GM12878 (cell line): ENCODE measurements around the gene ACOT6. TPM values are rescaled to one million over a fixed set of nuclear protein-coding genes. Genes with fewer than 3 reads are reported as not detected.

ENCODE experiments used
- ATAC-seq: fragments of 200-7000 bp; cut with Tn5 transposase; 3 replicates; pipeline ENCODE4 v1.9.1; 2020; ENCODE audit warnings: mild to moderate bottlenecking, moderate library complexity
- BruUV-seq: library from RNA; stranded (reverse); fragments of 400-500 nt; replicated peaks from 2 replicates; lab custom pipeline; 2021; lab: Mats Ljungman, UMichigan
- CTCF ChIA-PET: fragments of 300-600 bp; sonication (Branson Sonifier 250); formaldehyde crosslinking; extraction: SDS; loops from one replicate; lab custom pipeline; 2021; ENCODE audit warnings: inconsistent platforms; lab: Yijun Ruan, JAX
- POLR2A ChIA-PET: fragments of 350-600 bp; formaldehyde crosslinking; extraction: SDS; loops from one replicate; lab custom pipeline; 2021; ENCODE audit warnings: inconsistent platforms; lab: Charles Lee
- RAD21 ChIA-PET: fragments of 300-600 bp; sonication (Branson Sonifier 250); formaldehyde crosslinking; loops from one replicate; lab custom pipeline; 2023; ENCODE audit warnings: antibody characterized with exemption; ENCODE audit not compliant: unreplicated experiment; lab: Charles Lee
- SMC1A ChIA-PET: fragments of 300-600 bp; sonication (Branson Sonifier 250); formaldehyde crosslinking; loops from one replicate; lab custom pipeline; 2023; ENCODE audit not compliant: unreplicated experiment, uncharacterized antibody; lab: Charles Lee
- DNase-seq: peaks from one replicate; pipeline ENCODE4 v3.0.0-alpha.2; 2011; ENCODE audit warnings: low read depth, low spot score
- FAIRE-seq: peaks from 3 replicates; lab custom pipeline; 2011; peaks lifted over from hg19 to GRCh38; lab: Jason Lieb, UNC
- H2AFZ ChIP-seq: 2 replicates; pipeline ENCODE4 v1.6.0; 2011; ENCODE audit warnings: low read depth, low read length, control low read depth; ENCODE audit not compliant: control insufficient read depth
- H3K27ac ChIP-seq: 2 replicates; pipeline ENCODE4 v1.5.1; 2011; ENCODE audit warnings: control low read depth; ENCODE audit not compliant: control insufficient read depth, insufficient read depth
- H3K27me3 ChIP-seq, 2 experiments: replicated peaks in 1 of 2; 2 replicates each; pipeline versions ENCODE4 v1.6.0 to v1.6.1; 2011; ENCODE audit warnings: low read length in 1 of 2; ENCODE audit not compliant: control insufficient read depth in 2 of 2, insufficient read depth in 2 of 2
- H3K36me3 ChIP-seq, 2 experiments: 2 replicates each; pipeline ENCODE4 v1.5.1; 2011; ENCODE audit warnings: low read length in 1 of 2; ENCODE audit not compliant: control insufficient read depth in 2 of 2, insufficient read depth in 2 of 2
- H3K4me1 ChIP-seq: 2 replicates; pipeline ENCODE4 v1.6.1; 2011; ENCODE audit warnings: mild to moderate bottlenecking, low read length, moderate library complexity, mixed read lengths; ENCODE audit not compliant: control insufficient read depth, insufficient read depth
- H3K4me2 ChIP-seq: 2 replicates; pipeline ENCODE4 v1.6.0; 2011; ENCODE audit warnings: control low read depth; ENCODE audit not compliant: control insufficient read depth, insufficient read depth
- H3K4me3 ChIP-seq: fragments of 200-600 bp; sonication (generic); 2 replicates; pipeline ENCODE4 v1.5.1; 2016
- H3K79me2 ChIP-seq: 2 replicates; pipeline ENCODE4 v1.6.0; 2011; ENCODE audit warnings: low read length; ENCODE audit not compliant: control insufficient read depth, insufficient read depth
- H3K9ac ChIP-seq: 2 replicates; pipeline ENCODE4 v1.8.0; 2011; ENCODE audit warnings: low read length, control low read depth, mixed read lengths; ENCODE audit not compliant: control insufficient read depth, insufficient read depth
- H3K9me3 ChIP-seq: replicated peaks from 3 replicates; pipeline ENCODE4 v1.5.1; 2011; ENCODE audit warnings: mild to moderate bottlenecking, low read length; ENCODE audit not compliant: control insufficient read depth, insufficient read depth
- H4K20me1 ChIP-seq: 2 replicates; pipeline ENCODE4 v1.6.0; 2011; ENCODE audit not compliant: control insufficient read depth, insufficient read depth
- FOXM1 ChIP-seq: IDR thresholded peaks from 2 replicates; pipeline ENCODE4 v1.6.1; 2012; ENCODE audit warnings: low read depth, mild to moderate bottlenecking, inconsistent platforms, low read length, moderate library complexity
- POLR2AphosphoS5 ChIP-seq: IDR thresholded peaks from 2 replicates; pipeline ENCODE4 v1.6.1; 2011; ENCODE audit warnings: mild to moderate bottlenecking, low read length, inconsistent platforms
- RELA ChIP-seq: fragments of 450-650 bp; IDR thresholded peaks from 2 replicates; pipeline ENCODE4 v1.8.0; 2014; ENCODE audit warnings: borderline replicate concordance; ENCODE audit not compliant: partially characterized antibody
- SMC3 ChIP-seq: IDR thresholded peaks from 2 replicates; pipeline ENCODE4 v1.6.1; 2011; ENCODE audit warnings: low read length, improper control_type of control experiment, borderline replicate concordance
- STAT3 ChIP-seq: IDR thresholded peaks from 2 replicates; pipeline ENCODE4 v1.6.1; 2011; ENCODE audit warnings: low read depth, low read length, improper control_type of control experiment
- TBL1XR1 ChIP-seq: IDR thresholded peaks from 2 replicates; pipeline ENCODE4 v1.6.1; 2012; ENCODE audit warnings: low read depth, low read length, improper control_type of control experiment
- ZBTB40 ChIP-seq: fragments of 450-650 bp; IDR thresholded peaks from 2 replicates; pipeline ENCODE4 v1.6.1; 2016; ENCODE audit warnings: mild to moderate bottlenecking, moderate library complexity, borderline replicate concordance
- ZNF207 ChIP-seq: fragments of 450-650 bp; IDR thresholded peaks from 2 replicates; pipeline ENCODE4 v1.6.1; 2014; ENCODE audit warnings: antibody characterized with exemption, mild to moderate bottlenecking, borderline replicate concordance
- ZNF217 ChIP-seq: fragments of 450-650 bp; IDR thresholded peaks from 2 replicates; pipeline ENCODE4 v1.6.1; 2017; ENCODE audit warnings: antibody characterized with exemption, mild to moderate bottlenecking
- WGBS: methylation state at CpG from one replicate; pipeline ENCODE4 v1.1.6; 2016; ENCODE audit warnings: low lambda C conversion rate; ENCODE audit not compliant: insufficient replicate concordance, insufficient coverage; ENCODE audit errors: missing lambda C conversion rate; 5-methylcytosine and 5-hydroxymethylcytosine counted together
- in situ Hi-C: fragments of 300-500 bp; cut with MboI; formaldehyde crosslinking; loops from 9 replicates; pipeline ENCODE4 v1.14.3; 2018; ENCODE audit warnings: mixed read lengths
- intact Hi-C: fragments of 100-400 bp; cut with micrococcal nuclease; formaldehyde crosslinking; loops from one replicate; pipeline ENCODE4 v1.14.2; 2022; ENCODE audit not compliant: unreplicated experiment
- polyA plus RNA-seq, 11 experiments: library from polyadenylated mRNA; depleted of rRNA in 4 of 11; unstranded in 6 of 11; stranded (reverse) in 5 of 11; fragments of >200 nt; fragmentation: Nextera tagmentation in 4 of 11; fragmentation: Illumina TruSeq in 1 of 11; extraction: Ambion mirVana in 4 of 11; extraction: Trizol in 1 of 11; gene quantifications; 1 replicate in 1 of 11; 2 replicates in 10 of 11; pipeline versions ENCODE4 v1.2.1 to v1.2.3, GENCODE V29; 2011 to 2016; ENCODE audit warnings: inconsistent platforms in 2 of 11, missing spikeins in 2 of 11, low read depth in 1 of 11
- total RNA-seq, 4 experiments: library from RNA; depleted of rRNA in 3 of 4; stranded (reverse); fragments of >200 nt in 3 of 4; fragmentation: Illumina TruSeq in 1 of 4; extraction: Trizol in 1 of 4; gene quantifications; 2 replicates each; pipeline versions ENCODE4 v1.2.1 to v1.2.3, GENCODE V29; 2013 to 2021
- TF ChIP-seq, protein P1 (sequence below): fragments of 150-350 bp; IDR thresholded peaks from 2 replicates; pipeline ENCODE4 v1.6.1; 2016; ENCODE audit warnings: low read depth, low read length
- TF ChIP-seq, protein P2 (sequence below): fragments of 450-650 bp; formaldehyde crosslinking; IDR thresholded peaks from 2 replicates; pipeline ENCODE4 v1.4.0; 2022; ENCODE audit warnings: mild to moderate bottlenecking, moderate library complexity

The ACOT6 gene
- total and polyA plus RNA-seq, 10 of the 15 experiments (the other 5 are each of a cell fraction or from before 2014, with no cell fraction given), result not detected

GRCh38 chr14:73616831-73617230, 4.5 kb downstream of the ACOT6 start (continued):
- no peak for TF ChIP-seq ZBTB40
- TF ChIP-seq ZNF207, result no peak
- TF ChIP-seq, protein P1, sequence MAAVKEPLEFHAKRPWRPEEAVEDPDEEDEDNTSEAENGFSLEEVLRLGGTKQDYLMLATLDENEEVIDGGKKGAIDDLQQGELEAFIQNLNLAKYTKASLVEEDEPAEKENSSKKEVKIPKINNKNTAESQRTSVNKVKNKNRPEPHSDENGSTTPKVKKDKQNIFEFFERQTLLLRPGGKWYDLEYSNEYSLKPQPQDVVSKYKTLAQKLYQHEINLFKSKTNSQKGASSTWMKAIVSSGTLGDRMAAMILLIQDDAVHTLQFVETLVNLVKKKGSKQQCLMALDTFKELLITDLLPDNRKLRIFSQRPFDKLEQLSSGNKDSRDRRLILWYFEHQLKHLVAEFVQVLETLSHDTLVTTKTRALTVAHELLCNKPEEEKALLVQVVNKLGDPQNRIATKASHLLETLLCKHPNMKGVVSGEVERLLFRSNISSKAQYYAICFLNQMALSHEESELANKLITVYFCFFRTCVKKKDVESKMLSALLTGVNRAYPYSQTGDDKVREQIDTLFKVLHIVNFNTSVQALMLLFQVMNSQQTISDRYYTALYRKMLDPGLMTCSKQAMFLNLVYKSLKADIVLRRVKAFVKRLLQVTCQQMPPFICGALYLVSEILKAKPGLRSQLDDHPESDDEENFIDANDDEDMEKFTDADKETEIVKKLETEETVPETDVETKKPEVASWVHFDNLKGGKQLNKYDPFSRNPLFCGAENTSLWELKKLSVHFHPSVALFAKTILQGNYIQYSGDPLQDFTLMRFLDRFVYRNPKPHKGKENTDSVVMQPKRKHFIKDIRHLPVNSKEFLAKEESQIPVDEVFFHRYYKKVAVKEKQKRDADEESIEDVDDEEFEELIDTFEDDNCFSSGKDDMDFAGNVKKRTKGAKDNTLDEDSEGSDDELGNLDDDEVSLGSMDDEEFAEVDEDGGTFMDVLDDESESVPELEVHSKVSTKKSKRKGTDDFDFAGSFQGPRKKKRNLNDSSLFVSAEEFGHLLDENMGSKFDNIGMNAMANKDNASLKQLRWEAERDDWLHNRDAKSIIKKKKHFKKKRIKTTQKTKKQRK, result no peak
- TF ChIP-seq, all 136 proteins: peak for 0

GRCh38 chr14:73619524-73619923, 7.2 kb downstream of the ACOT6 start:
- ChIA-PET POLR2A (no interaction called here), SMC1A (interaction anchor here (1.0 kb wide), 1 partner anchor 11 kb away, joined by 3 read pairs; no protein-coding TSS in a partner anchor), RAD21 (interaction anchor here (2.1 kb wide), 1 partner anchor 14 kb away, joined by 7 read pairs; no protein-coding TSS in a partner anchor), CTCF (interaction anchor here (0.6 to 1.6 kb wide), 2 partner anchors 13 to 49 kb away, joined by 4 to 6 read pairs; no protein-coding TSS in a partner anchor)
- H3K79me2 ChIP-seq, result no peaks in the 10 kb centered on the region
- intact Hi-C loops (no loop called here), in situ Hi-C loops (no loop called here)
- no peaks in the 10 kb centered on the region for H4K20me1 ChIP-seq
- no peak overlapping the region for H3K27ac ChIP-seq
- DNase-seq (no peak), ATAC-seq (no peak), FAIRE-seq (no peak)
- BruUV-seq, result no TSS peak
- H3K4me2 ChIP-seq, result no peak overlapping the region
- no peak overlapping the region for H3K4me3 ChIP-seq
- H3K4me1 ChIP-seq, result no peaks in the 10 kb centered on the region
- H3K36me3 ChIP-seq, result no peaks in the 10 kb centered on the region
- WGBS, result 57% methylated on average over 1 of the region's 1 CpG
- no peaks in the 10 kb centered on the region for H3K27me3 ChIP-seq
- no peak overlapping the region for H3K9ac ChIP-seq
- H3K9me3 ChIP-seq, result no peaks in the 10 kb centered on the region
- no peak overlapping the region for H2AFZ ChIP-seq
- TF ChIP-seq STAT3 (no peak), RELA (no peak), TBL1XR1 (no peak), SMC3 (no peak), ZNF217 (no peak), POLR2AphosphoS5 (no peak), FOXM1 (no peak)
- TF ChIP-seq, protein P2, sequence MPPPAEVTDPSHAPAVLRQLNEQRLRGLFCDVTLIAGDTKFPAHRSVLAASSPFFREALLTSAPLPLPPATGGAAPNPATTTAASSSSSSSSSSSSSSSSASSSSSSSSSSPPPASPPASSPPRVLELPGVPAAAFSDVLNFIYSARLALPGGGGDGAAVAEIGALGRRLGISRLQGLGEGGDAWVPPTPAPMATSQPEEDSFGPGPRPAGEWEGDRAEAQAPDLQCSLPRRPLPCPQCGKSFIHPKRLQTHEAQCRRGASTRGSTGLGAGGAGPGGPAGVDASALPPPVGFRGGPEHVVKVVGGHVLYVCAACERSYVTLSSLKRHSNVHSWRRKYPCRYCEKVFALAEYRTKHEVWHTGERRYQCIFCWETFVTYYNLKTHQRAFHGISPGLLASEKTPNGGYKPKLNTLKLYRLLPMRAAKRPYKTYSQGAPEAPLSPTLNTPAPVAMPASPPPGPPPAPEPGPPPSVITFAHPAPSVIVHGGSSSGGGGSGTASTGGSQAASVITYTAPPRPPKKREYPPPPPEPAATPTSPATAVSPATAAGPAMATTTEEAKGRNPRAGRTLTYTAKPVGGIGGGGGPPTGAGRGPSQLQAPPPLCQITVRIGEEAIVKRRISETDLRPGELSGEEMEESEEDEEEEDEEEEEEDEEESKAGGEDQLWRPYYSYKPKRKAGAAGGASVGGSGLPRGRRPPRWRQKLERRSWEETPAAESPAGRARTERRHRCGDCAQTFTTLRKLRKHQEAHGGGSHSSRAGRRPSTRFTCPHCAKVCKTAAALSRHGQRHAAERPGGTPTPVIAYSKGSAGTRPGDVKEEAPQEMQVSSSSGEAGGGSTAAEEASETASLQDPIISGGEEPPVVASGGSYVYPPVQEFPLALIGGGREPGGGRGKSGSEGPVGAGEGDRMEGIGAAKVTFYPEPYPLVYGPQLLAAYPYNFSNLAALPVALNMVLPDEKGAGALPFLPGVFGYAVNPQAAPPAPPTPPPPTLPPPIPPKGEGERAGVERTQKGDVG (CRISPR knock-in tag), result no peak
